CD14-positive monocyte (primary cell): ENCODE results near the gene SLC7A5. TPM values are rescaled to one million over a fixed set of nuclear protein-coding genes. Genes with fewer than 3 reads are reported as not detected.

Experiments used
- DNase-seq, 3 donors: peaks; one replicate each; pipeline ENCODE4 v3.0.0-alpha.2; 2011 to 2022
- H2AFZ ChIP-seq: 2 replicates; pipeline ENCODE4 v1.6.0; 2012; ENCODE audit warnings: mild to moderate bottlenecking, low read depth, low read length, inconsistent platforms; ENCODE audit not compliant: insufficient read depth, poor library complexity, severe bottlenecking
- H3K27ac ChIP-seq, 2 donors: 1 replicate in 1 of 2; 2 replicates in 1 of 2; pipeline ENCODE4 v1.5.1; 2012 to 2013; ENCODE audit warnings: low read length in 2 of 2, control low read depth in 1 of 2, inconsistent platforms in 1 of 2, low read depth in 1 of 2, mild to moderate bottlenecking in 1 of 2
- H3K27me3 ChIP-seq, 2 donors: one replicate each; pipeline versions ENCODE4 v1.6.0 to v1.6.1; 2011 to 2013; ENCODE audit warnings: low read length in 2 of 2; ENCODE audit not compliant: control insufficient read depth in 2 of 2, insufficient read depth in 2 of 2
- H3K36me3 ChIP-seq, 2 donors: replicated peaks in 1 of 2; 1 replicate in 1 of 2; 2 replicates in 1 of 2; pipeline versions ENCODE4 v1.5.1 to v1.6.1; 2012 to 2013; ENCODE audit warnings: low read length in 2 of 2, control low read depth in 1 of 2, inconsistent platforms in 1 of 2, mild to moderate bottlenecking in 1 of 2; ENCODE audit not compliant: insufficient read depth in 2 of 2, control insufficient read depth in 1 of 2
- H3K4me1 ChIP-seq, 2 donors: 1 replicate in 1 of 2; 2 replicates in 1 of 2; pipeline versions ENCODE4 v1.5.1 to v1.6.1; 2012 to 2013; ENCODE audit warnings: low read length in 2 of 2, control low read depth in 1 of 2, inconsistent platforms in 1 of 2, mild to moderate bottlenecking in 1 of 2, moderate library complexity in 1 of 2; ENCODE audit not compliant: insufficient read depth in 2 of 2, control insufficient read depth in 1 of 2
- H3K4me2 ChIP-seq: replicated peaks from 2 replicates; pipeline ENCODE3; 2012; ENCODE audit warnings: low read length, moderate library complexity, mild to moderate bottlenecking; ENCODE audit not compliant: poor library complexity, severe bottlenecking; ENCODE audit errors: extremely low read depth
- H3K4me3 ChIP-seq, 3 experiments: fragments of 200-600 bp in 1 of 3; sonication (generic) in 1 of 3; replicated peaks in 1 of 3; 1 replicate in 2 of 3; 2 replicates in 1 of 3; pipeline ENCODE4 v1.5.1; 2011 to 2013; ENCODE audit warnings: low read length in 3 of 3, mild to moderate bottlenecking in 3 of 3, control low read depth in 2 of 3, low read depth in 2 of 3, inconsistent platforms in 1 of 3, moderate library complexity in 1 of 3
- H3K79me2 ChIP-seq: 2 replicates; pipeline ENCODE4 v1.6.0; 2012; ENCODE audit warnings: mild to moderate bottlenecking, control low read depth, inconsistent platforms, low read length, moderate library complexity; ENCODE audit not compliant: insufficient read depth
- H3K9ac ChIP-seq: 2 replicates; pipeline ENCODE4 v1.6.0; 2017; ENCODE audit warnings: low read length, mild to moderate bottlenecking; ENCODE audit not compliant: insufficient read depth, poor library complexity, severe bottlenecking
- H3K9me3 ChIP-seq, 2 donors: replicated peaks in 1 of 2; 1 replicate in 1 of 2; 2 replicates in 1 of 2; pipeline versions ENCODE4 v1.5.1 to v1.6.1; 2012 to 2013; ENCODE audit warnings: low read length in 2 of 2, control low read depth in 1 of 2; ENCODE audit not compliant: control insufficient read depth in 1 of 2, insufficient read depth in 1 of 2
- H4K20me1 ChIP-seq: 2 replicates; pipeline ENCODE4 v1.6.0; 2012; ENCODE audit warnings: mild to moderate bottlenecking, low read length, control low read depth, moderate library complexity; ENCODE audit not compliant: insufficient read depth
- H3K27ac Mint-ChIP-seq, 7 donors: one replicate each; pipeline ENCODE4 v1.8.0; 2020; ENCODE audit warnings: mild to moderate bottlenecking in 7 of 7, mixed read lengths in 7 of 7, moderate library complexity in 6 of 7, inconsistent platforms in 2 of 7
- H3K27me3 Mint-ChIP-seq, 3 donors: one replicate each; pipeline ENCODE4 v1.8.0; 2021 to 2022; ENCODE audit warnings: low read depth in 3 of 3, mild to moderate bottlenecking in 3 of 3, mixed read lengths in 3 of 3, moderate library complexity in 3 of 3, inconsistent platforms in 1 of 3
- H3K36me3 Mint-ChIP-seq, 2 donors: one replicate each; pipeline ENCODE4 v1.8.0; 2020; ENCODE audit warnings: mixed read lengths in 2 of 2, inconsistent platforms in 1 of 2, mild to moderate bottlenecking in 1 of 2
- H3K4me1 Mint-ChIP-seq: one replicate; pipeline ENCODE4 v1.8.0; 2020; ENCODE audit warnings: mild to moderate bottlenecking, mixed read lengths
- H3K4me3 Mint-ChIP-seq, 2 donors: one replicate each; pipeline ENCODE4 v1.8.0; 2020; ENCODE audit warnings: mild to moderate bottlenecking in 2 of 2, mixed read lengths in 2 of 2, moderate library complexity in 1 of 2
- H3K9me3 Mint-ChIP-seq, 7 donors: one replicate each; pipeline ENCODE4 v1.8.0; 2020 to 2022; ENCODE audit warnings: mixed read lengths in 7 of 7, mild to moderate bottlenecking in 6 of 7, moderate library complexity in 6 of 7, inconsistent platforms in 2 of 7
- CTCF ChIP-seq: fragments of 200-600 bp; IDR thresholded peaks from one replicate; pipeline ENCODE4 v1.8.0; 2022; ENCODE audit warnings: antibody characterized with exemption, mild to moderate bottlenecking
- WGBS: methylation state at CpG from one replicate; pipeline ENCODE4 v1.1.5; 2013; ENCODE audit warnings: missing lambda C conversion rate; ENCODE audit not compliant: insufficient coverage; 5-methylcytosine and 5-hydroxymethylcytosine counted together
- intact Hi-C, 2 donors: fragments of 100-400 bp; cut with micrococcal nuclease; formaldehyde crosslinking; loops; one replicate each; pipeline versions ENCODE4 v1.15.0 to v1.15.1; 2023
- polyA plus RNA-seq, 3 donors: library from polyadenylated mRNA; depleted of rRNA in 1 of 3; unstranded in 2 of 3; stranded (reverse) in 1 of 3; fragments of 300-500 nt in 2 of 3; fragments of >200 nt in 1 of 3; fragmentation: Illumina TruSeq in 2 of 3; gene quantifications; 1 replicate in 2 of 3; 2 replicates in 1 of 3; pipeline ENCODE4 v1.2.3, GENCODE V29; 2012 to 2021

SLC7A5 gene
- polyA plus RNA-seq, 3 donors, result 0.40 to 5.8 (median 1.1) TPM

- Histone ChIP-seq H3K4me1 (peaks cover 21 to 24% of the 10 kb centered on the region in 2 donors), H3K9me3 (no peaks in the 10 kb centered on the region), H4K20me1 (peaks cover 4% of the 10 kb centered on the region), H3K4me3 (no peak overlapping the region), H3K27ac (no peak overlapping the region), H2AFZ (no peak overlapping the region), H3K9ac (no peak overlapping the region), H3K27me3 (no peaks in the 10 kb centered on the region), H3K4me2 (no peak overlapping the region), H3K36me3 (peaks cover 0 to 5% of the 10 kb centered on the region in 2 donors), H3K79me2 (peaks cover 5% of the 10 kb centered on the region)
- Mint-ChIP-seq H3K4me3 (no peak overlapping the region), H3K36me3 (peaks cover 17 to 23% of the 10 kb centered on the region in 2 donors), H3K27me3 (peaks cover 3% of the 10 kb centered on the region in 3 donors), H3K27ac (peak overlapping the region in 1 of 7 donors; percentile 83), H3K9me3 (peaks cover 0 to 2% (median 0%) of the 10 kb centered on the region in 7 donors), H3K4me1 (peaks cover 16% of the 10 kb centered on the region)
- no peak for DNase-seq
- TF ChIP-seq CTCF, result no peak
- WGBS, result 94% methylated on average over 17 of the region's 18 CpGs
- intact Hi-C loops, result no loop called here
Measured at GRCh38 chr16:87848676-87849345, 20.5 kb downstream of the SLC7A5 start.

GRCh38 chr16:87847785-87848675 lies 21.3 kb downstream of the SLC7A5 start:
- Histone ChIP-seq H4K20me1 (peaks cover under 1% of the 10 kb centered on the region), H3K9me3 (no peaks in the 10 kb centered on the region), H3K27me3 (no peaks in the 10 kb centered on the region), H3K36me3 (peaks cover 0 to 5% of the 10 kb centered on the region in 2 donors), H2AFZ (no peak overlapping the region), H3K4me3 (no peak overlapping the region), H3K4me2 (no peak overlapping the region), H3K9ac (no peak overlapping the region), H3K27ac (no peak overlapping the region), H3K79me2 (peaks cover 5% of the 10 kb centered on the region), H3K4me1 (peaks cover 14 to 17% of the 10 kb centered on the region in 2 donors)
- 95% methylated on average over 25 of the region's 28 CpGs for WGBS
- no peak overlapping the region for H3K27ac Mint-ChIP-seq
- DNase-seq, result no peak
- H3K4me3 Mint-ChIP-seq, result no peak overlapping the region
- H3K9me3 Mint-ChIP-seq, result peaks cover 0 to 2% (median 0%) of the 10 kb centered on the region in 7 donors
- no peak for TF ChIP-seq CTCF
- H3K4me1 Mint-ChIP-seq, result peaks cover 9% of the 10 kb centered on the region
- peaks cover 17 to 23% of the 10 kb centered on the region in 2 donors for H3K36me3 Mint-ChIP-seq
- H3K27me3 Mint-ChIP-seq, result peaks cover 1 to 3% (median 3%) of the 10 kb centered on the region in 3 donors
- intact Hi-C loops, result no loop called here
